Upper lobe of right lung (tissue), 1 donor: Measurements from ENCODE around the gene PPFIA1. TPM values are rescaled to one million over a fixed set of nuclear protein-coding genes. Genes with fewer than 3 reads are reported as not detected.
"Not testable (repeated sequence)": the region's sequence is repeated elsewhere in the genome, so short reads cannot be mapped to it uniquely, and the experiment has no call there.

Experiments
- ATAC-seq: fragments of 200-7000 bp; cut with Tn5 transposase; one replicate; pipeline ENCODE4 v1.9.1; 2020; ENCODE audit warnings: mild to moderate bottlenecking, moderate library complexity
- DNase-seq: peaks from one replicate; pipeline ENCODE4 v3.0.0-alpha.2; 2020
- H3K27ac ChIP-seq: fragments of 200-600 bp; one replicate; pipeline ENCODE4 v1.8.0; 2022
- H3K27me3 ChIP-seq: fragments of 200-600 bp; one replicate; pipeline ENCODE4 v1.8.0; 2022; ENCODE audit warnings: mild to moderate bottlenecking
- H3K36me3 ChIP-seq: fragments of 200-600 bp; one replicate; pipeline ENCODE4 v1.8.0; 2022
- H3K4me1 ChIP-seq: fragments of 200-600 bp; one replicate; pipeline ENCODE4 v1.8.0; 2022
- H3K4me3 ChIP-seq: fragments of 200-600 bp; one replicate; pipeline ENCODE4 v1.8.0; 2022; ENCODE audit warnings: mild to moderate bottlenecking
- H3K9me3 ChIP-seq: fragments of 200-600 bp; one replicate; pipeline ENCODE4 v1.8.0; 2022
- CTCF ChIP-seq: fragments of 200-600 bp; IDR thresholded peaks from one replicate; pipeline ENCODE4 v1.8.0; 2022; ENCODE audit warnings: antibody characterized with exemption
- intact Hi-C: fragments of 100-400 bp; cut with DNase I; formaldehyde crosslinking; loops from one replicate; pipeline ENCODE4 v1.11.0; 2022
- total RNA-seq: library from RNA; stranded (reverse); fragmentation: NEBNext Ultra II Directional; extraction: Animal tissue kit (Norgen Biotek cat#: 25700); gene quantifications from one replicate; pipeline ENCODE4 v1.2.1, GENCODE V29; 2021
- donor health status: DM: no; HTN: yes; CAD: no; lungs with severe emphysema.

The PPFIA1 gene
- total RNA-seq, 1 donor from 2014 or later = 73.3 TPM

- no peaks in the 10 kb centered on the region for H3K9me3 ChIP-seq
- H3K36me3 ChIP-seq = no peaks in the 10 kb centered on the region
- ATAC-seq (no peak), DNase-seq (no peak)
- no peak overlapping the region for H3K4me3 ChIP-seq
- H3K27ac ChIP-seq = no peak overlapping the region
- no peaks in the 10 kb centered on the region for H3K27me3 ChIP-seq
- intact Hi-C loops = no loop called here
- no peaks in the 10 kb centered on the region for H3K4me1 ChIP-seq
- no peak for TF ChIP-seq CTCF
Observed at GRCh38 chr11:70252844-70253243, 17.6 kb upstream of the PPFIA1 start.

- Histone ChIP-seq H3K27ac (no peak overlapping the region), H3K4me3 (no peak overlapping the region), H3K27me3 (no peaks in the 10 kb centered on the region), H3K4me1 (no peaks in the 10 kb centered on the region), H3K9me3 (no peaks in the 10 kb centered on the region), H3K36me3 (no peaks in the 10 kb centered on the region)
- intact Hi-C loops = no loop called here
- DNase-seq (no peak), ATAC-seq (no peak)
- no peak for TF ChIP-seq CTCF
Observed at GRCh38 chr11:70255477-70256116, 14.9 kb upstream of the PPFIA1 start.

GRCh38 chr11:70259077-70259476, 11.4 kb upstream of the PPFIA1 start:
- intact Hi-C loops, H3K36me3 ChIP-seq, H3K4me1 ChIP-seq, H3K4me3 ChIP-seq, ATAC-seq, H3K27ac ChIP-seq, H3K9me3 ChIP-seq, DNase-seq, H3K27me3 ChIP-seq: not testable (repeated sequence)

- Histone ChIP-seq H3K27ac (no peak overlapping the region), H3K4me1 (no peaks in the 10 kb centered on the region), H3K36me3 (no peaks in the 10 kb centered on the region), H3K27me3 (no peaks in the 10 kb centered on the region), H3K4me3 (no peak overlapping the region), H3K9me3 (no peaks in the 10 kb centered on the region)
- no peak for DNase-seq
- no peak for TF ChIP-seq CTCF
- intact Hi-C loops = no loop called here
- no peak for ATAC-seq
Observed at GRCh38 chr11:70262951-70263350, 7.5 kb upstream of the PPFIA1 start.

GRCh38 chr11:70263363-70263762, 7.1 kb upstream of the PPFIA1 start:
- H3K27ac ChIP-seq = no peak overlapping the region
- no peaks in the 10 kb centered on the region for H3K36me3 ChIP-seq
- TF ChIP-seq CTCF = no peak
- H3K27me3 ChIP-seq = no peaks in the 10 kb centered on the region
- DNase-seq (no peak), ATAC-seq (no peak)
- no peaks in the 10 kb centered on the region for H3K9me3 ChIP-seq
- intact Hi-C loops = no loop called here
- no peaks in the 10 kb centered on the region for H3K4me1 ChIP-seq
- no peak overlapping the region for H3K4me3 ChIP-seq

GRCh38 chr11:70265341-70265740, 5.1 kb upstream of the PPFIA1 start:
- no peak for DNase-seq
- H3K4me3 ChIP-seq = no peak overlapping the region
- no peak for TF ChIP-seq CTCF
- no peaks in the 10 kb centered on the region for H3K9me3 ChIP-seq
- ATAC-seq = no peak
- peaks cover 5% of the 10 kb centered on the region for H3K4me1 ChIP-seq
- no peaks in the 10 kb centered on the region for H3K36me3 ChIP-seq
- intact Hi-C loops = no loop called here
- no peaks in the 10 kb centered on the region for H3K27me3 ChIP-seq
- no peak overlapping the region for H3K27ac ChIP-seq
